ENCODE measurements around the gene IRS1. TPM values are rescaled to one million over a fixed set of nuclear protein-coding genes. Genes with fewer than 3 reads are reported as not detected.
A peak's percentile ranks its signal among the peaks of the same experiment; 100 is the strongest.

Gene IRS1
- total RNA-seq, 1 experiment from 2014 or later, result 15.0 TPM

GRCh38 chr2:226733927-226734564 lies 65.6 kb downstream of the IRS1 start:
- Mint-ChIP-seq H3K27me3 (ENCODE audit: low read depth) (no peaks in the 10 kb centered on the region), H3K4me3 (no peak overlapping the region), H3K4me1 (peaks cover 11 to 12% of the 10 kb centered on the region in 2 experiments; a peak in 3 of 4 replicates), H3K36me3 (ENCODE audit: insufficient read depth in 1 of 3, low read depth in 3 of 3) (peaks cover 0 to 7% (median 5%) of the 10 kb centered on the region in 3 experiments; a peak in 4 of 7 replicates), H3K27ac (peak overlapping the region in 1 of 3 experiments; percentile 49; a peak in 1 of 7 replicates), H3K9me3 (no peaks in the 10 kb centered on the region)
- Histone ChIP-seq H2AK5ac (ENCODE audit: insufficient read length, low read length) (no peak overlapping the region), H3K79me1 (ENCODE audit: insufficient read depth, low read depth, low read length, poor library complexity, severe bottlenecking) (peaks cover 5% of the 10 kb centered on the region), H3K23me2 (ENCODE audit: insufficient read length, low read depth, low read length, poor library complexity, severe bottlenecking) (no peaks in the 10 kb centered on the region), H3K23ac (ENCODE audit: insufficient read length, low read depth, low read length) (no peak overlapping the region), H2BK5ac (ENCODE audit: insufficient read length, low read length) (no peak overlapping the region), H3K79me2 (ENCODE audit: insufficient read depth, low read length) (no peaks in the 10 kb centered on the region), H3K14ac (ENCODE audit: insufficient read depth, low read length) (no peak overlapping the region), H3K9me3 (ENCODE audit: control insufficient read depth, low read depth, low read length) (no peaks in the 10 kb centered on the region), H3K4me1 (ENCODE audit: insufficient read depth, low read length) (peaks cover 3% of the 10 kb centered on the region), H3K4me2 (ENCODE audit: insufficient read depth, insufficient read length, low read length) (no peak overlapping the region), H2BK12ac (ENCODE audit: insufficient read length, low read depth, low read length) (no peak overlapping the region), H3K27me3 (ENCODE audit: insufficient read depth, low read length) (no peaks in the 10 kb centered on the region), H4K8ac (replicated peaks; ENCODE audit: insufficient read length, low read depth, low read length) (no peak overlapping the region), H3K9ac (ENCODE audit: extremely low read depth, insufficient read length, low read length) (no peak overlapping the region), H4K20me1 (ENCODE audit: control insufficient read depth, insufficient read depth, insufficient read length) (no peaks in the 10 kb centered on the region), H3K27ac (ENCODE audit: insufficient read length, low read depth, low read length) (no peak overlapping the region), H3K18ac (ENCODE audit: insufficient read length, low read depth, low read length) (no peak overlapping the region), H3T11ph (ENCODE audit: low read length) (no peak overlapping the region), H3K4ac (ENCODE audit: low read depth, low read length) (no peak overlapping the region), H2BK20ac (ENCODE audit: low read depth, low read length, poor library complexity, severe bottlenecking) (peak overlapping the region; percentile 75), H2BK15ac (ENCODE audit: low read depth, low read length) (no peak overlapping the region), H2BK120ac (ENCODE audit: low read depth, low read length, poor library complexity, severe bottlenecking) (no peak overlapping the region), H2AFZ (ENCODE audit: low read length) (no peak overlapping the region), H4K91ac (ENCODE audit: insufficient read length, low read depth, low read length) (no peak overlapping the region), H3K56ac (ENCODE audit: insufficient read length, low read depth, low read length) (no peak overlapping the region), H4K5ac (ENCODE audit: insufficient read length, low read depth, low read length) (no peak overlapping the region)
- no peak for DNase-seq
- no CpG with 5 or more reads among the region's 4 CpGs for WGBS (ENCODE audit: extremely low coverage, insufficient read length, low lambda C conversion rate)
- TF ChIP-seq CTCF (conservative IDR thresholded peaks at IDR 0.05), result no peak

Data from H9 (cell line).